NOMO-1 (cell line): ENCODE data around the gene SPIN2B.

Experiments
- DNase-seq, 2 experiments: peaks; one replicate each; lab custom pipeline; 2025; ENCODE audit not compliant: unreplicated experiment in 2 of 2; lab: John Stamatoyannopoulos, UW

The SPIN2B gene

GRCh38 chrX:57074458-57074857 is 46.9 kb downstream of the SPIN2B start:
- DNase-seq, result no peak

GRCh38 chrX:57070185-57070984 is 51.0 kb downstream of the SPIN2B start:
- no peak for DNase-seq
